ENCODE results near the gene DOC2A. TPM values are rescaled to one million over a fixed set of nuclear protein-coding genes. Genes with fewer than 3 reads are reported as not detected.

Gene DOC2A
- total and polyA plus RNA-seq, 9 of the 15 experiments (the other 6 are each of a cell fraction or from before 2014, with no cell fraction given) = 0.03 to 0.38 (median 0.28) TPM; not detected in 1

- Histone ChIP-seq H3K36me3 (ENCODE audit: control insufficient read depth, insufficient read depth, low read length) (peaks cover 100% of the 10 kb centered on the region), H3K9ac (ENCODE audit: insufficient read depth in 1 of 2, low read depth in 2 of 2, low read length in 2 of 2) (no peak overlapping the region), H3K4me3 (no peak overlapping the region), H3K27ac (ENCODE audit: extremely low read depth, low read depth, low read length) (no peak overlapping the region), H3K4me2 (ENCODE audit: insufficient read depth, low read length) (no peak overlapping the region), H4K20me1 (replicated peaks; ENCODE audit: control insufficient read depth, insufficient read depth, low read length) (0 out of 2 replicates have a peak, but pooled peaks cover 2% of the 10 kb centered on the region), H3K9me3 (replicated peaks; ENCODE audit: control insufficient read depth, insufficient read depth, low read depth, low read length) (no peaks in the 10 kb centered on the region), H3K9me1 (ENCODE audit: control insufficient read depth, insufficient read depth, low read length) (no peaks in the 10 kb centered on the region), H3K79me2 (ENCODE audit: control insufficient read depth, insufficient read depth, low read length) (no peaks in the 10 kb centered on the region), H3K27me3 (ENCODE audit: control insufficient read depth in 2 of 2, insufficient read depth in 2 of 2, low read length in 2 of 2) (no peaks in the 10 kb centered on the region), H2AFZ (ENCODE audit: low read depth, low read length) (no peak overlapping the region), H3K4me1 (replicated peaks in 1 of 2; ENCODE audit: control insufficient read depth in 2 of 2, insufficient read depth in 2 of 2, low read length in 2 of 2) (peaks cover 0 to 15% of the 10 kb centered on the region in 2 experiments; a peak in 1 of 5 replicates)
- no peak for ATAC-seq
- intact Hi-C loops (cut with micrococcal nuclease) = no loop called here
- FAIRE-seq = no peak
- in situ Hi-C loops (cut with MboI) = no loop called here
- 93% methylated on average over 5 of the region's 6 CpGs for WGBS (ENCODE audit: insufficient coverage, low coverage, missing lambda C conversion rate)
- no peak for TF ChIP-seq SMARCE1 (IDR thresholded peaks at IDR 0.05)
- TF ChIP-seq RBFOX2 (IDR thresholded peaks at IDR 0.05; ENCODE audit: low read depth, low read length) = 0 out of 2 replicates have a peak, but pooled peaks have one; percentile 19
- ChIA-PET POLR2A (interaction anchor here (0.7 to 2.6 kb wide), 3 partner anchors 10 to 77 kb away, joined by 3 to 22 read pairs (median 3); partner anchors contain the start of gene TAOK2), CTCF (ENCODE audit: low intra/inter-chr PET ratio) (no interaction called here)
- no peak for DNase-seq (ENCODE audit: extremely low read depth in 1 of 4, low spot score in 3 of 4)
- no TSS peak for BruUV-seq (replicated peaks)
Measured at GRCh38 chr16:29984137-29984763, 26.6 kb downstream of the DOC2A start.

DNA sequence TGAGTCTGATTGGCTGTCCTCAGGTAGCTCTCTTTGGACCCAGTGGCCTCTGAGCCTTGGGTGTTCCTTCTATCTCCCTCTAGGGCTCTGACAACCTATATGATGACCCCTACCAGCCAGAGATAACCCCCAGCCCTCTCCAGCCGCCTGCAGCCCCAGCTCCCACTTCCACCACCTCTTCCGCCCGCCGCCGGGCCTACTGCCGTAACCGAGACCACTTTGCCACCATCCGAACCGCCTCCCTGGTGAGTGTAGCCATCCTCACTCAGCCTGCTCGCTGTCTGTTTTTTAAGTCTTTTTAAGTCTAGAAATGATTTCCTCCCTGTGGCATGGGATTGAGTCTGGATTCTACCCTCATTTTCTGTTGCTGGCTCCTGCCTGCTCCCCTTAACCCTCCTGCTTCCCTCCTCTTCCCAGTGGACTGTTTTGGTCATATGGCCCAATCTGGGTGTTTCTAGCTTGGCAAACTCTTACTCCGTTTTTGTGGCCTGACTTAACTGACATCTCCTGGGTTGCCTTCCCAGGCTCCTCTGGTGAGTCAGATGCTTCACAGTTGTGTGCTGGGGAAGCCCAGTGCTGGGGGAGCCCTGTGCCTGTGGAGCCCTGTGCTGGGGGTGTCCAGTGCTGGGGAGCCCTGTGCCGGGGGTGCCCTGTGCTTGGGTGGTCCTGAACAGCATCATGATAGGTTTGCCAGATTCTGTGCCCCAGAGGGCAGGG lies 27.2 kb downstream of the DOC2A start:
- H3K9ac ChIP-seq (ENCODE audit: insufficient read depth in 1 of 2, low read depth in 2 of 2, low read length in 2 of 2) = no peak overlapping the region
- DNase-seq (ENCODE audit: extremely low read depth in 1 of 4, low spot score in 3 of 4) = no peak
- H3K27ac ChIP-seq (ENCODE audit: extremely low read depth, low read depth, low read length) = no peak overlapping the region
- ChIA-PET CTCF (ENCODE audit: low intra/inter-chr PET ratio) (no interaction called here), POLR2A (interaction anchor here (0.6 to 2.5 kb wide), 4 partner anchors 10 to 76 kb away, joined by 3 to 6 read pairs (median 3); no protein-coding TSS in a partner anchor)
- no peak overlapping the region for H2AFZ ChIP-seq (ENCODE audit: low read depth, low read length)
- no peak overlapping the region for H3K4me2 ChIP-seq (ENCODE audit: insufficient read depth, low read length)
- H3K4me1 ChIP-seq (replicated peaks in 1 of 2; ENCODE audit: control insufficient read depth in 2 of 2, insufficient read depth in 2 of 2, low read length in 2 of 2) = peaks cover 0 to 12% of the 10 kb centered on the region in 2 experiments; a peak in 1 of 5 replicates
- no peaks in the 10 kb centered on the region for H3K9me1 ChIP-seq (ENCODE audit: control insufficient read depth, insufficient read depth, low read length)
- intact Hi-C loops (cut with micrococcal nuclease) (no loop called here), in situ Hi-C loops (cut with MboI) (no loop called here)
- FAIRE-seq = no peak
- no peak for ATAC-seq
- H3K4me3 ChIP-seq = no peak overlapping the region
- BruUV-seq (replicated peaks) = no TSS peak
- 0 out of 2 replicates have a peak, but pooled peaks cover 2% of the 10 kb centered on the region for H4K20me1 ChIP-seq (replicated peaks; ENCODE audit: control insufficient read depth, insufficient read depth, low read length)
- no peak for TF ChIP-seq RCOR1 (IDR thresholded peaks at IDR 0.05; ENCODE audit: borderline replicate concordance in 1 of 2, low read depth in 2 of 2, low read length in 2 of 2)
- TF ChIP-seq ZC3H4 (CRISPR knock-in tag; IDR thresholded peaks at IDR 0.05; ENCODE audit: borderline replicate concordance) = no peak
- no peak for TF ChIP-seq TGIF2 (CRISPR knock-in tag; IDR thresholded peaks at IDR 0.05)
- TF ChIP-seq, protein P1, sequence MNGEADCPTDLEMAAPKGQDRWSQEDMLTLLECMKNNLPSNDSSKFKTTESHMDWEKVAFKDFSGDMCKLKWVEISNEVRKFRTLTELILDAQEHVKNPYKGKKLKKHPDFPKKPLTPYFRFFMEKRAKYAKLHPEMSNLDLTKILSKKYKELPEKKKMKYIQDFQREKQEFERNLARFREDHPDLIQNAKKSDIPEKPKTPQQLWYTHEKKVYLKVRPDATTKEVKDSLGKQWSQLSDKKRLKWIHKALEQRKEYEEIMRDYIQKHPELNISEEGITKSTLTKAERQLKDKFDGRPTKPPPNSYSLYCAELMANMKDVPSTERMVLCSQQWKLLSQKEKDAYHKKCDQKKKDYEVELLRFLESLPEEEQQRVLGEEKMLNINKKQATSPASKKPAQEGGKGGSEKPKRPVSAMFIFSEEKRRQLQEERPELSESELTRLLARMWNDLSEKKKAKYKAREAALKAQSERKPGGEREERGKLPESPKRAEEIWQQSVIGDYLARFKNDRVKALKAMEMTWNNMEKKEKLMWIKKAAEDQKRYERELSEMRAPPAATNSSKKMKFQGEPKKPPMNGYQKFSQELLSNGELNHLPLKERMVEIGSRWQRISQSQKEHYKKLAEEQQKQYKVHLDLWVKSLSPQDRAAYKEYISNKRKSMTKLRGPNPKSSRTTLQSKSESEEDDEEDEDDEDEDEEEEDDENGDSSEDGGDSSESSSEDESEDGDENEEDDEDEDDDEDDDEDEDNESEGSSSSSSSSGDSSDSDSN (IDR thresholded peaks at IDR 0.05; ENCODE audit: borderline replicate concordance in 1 of 2, low read depth in 2 of 2, low read length in 2 of 2) = no peak
- no peak for TF ChIP-seq ELF4 (CRISPR knock-in tag; IDR thresholded peaks at IDR 0.05)
- no peak for TF ChIP-seq MIER1 (IDR thresholded peaks at IDR 0.05; ENCODE audit: low read depth)
- TF ChIP-seq CBX8 (IDR thresholded peaks at IDR 0.05; ENCODE audit: borderline replicate concordance, extremely low read depth, low read depth, low read length, poor library complexity, severe bottlenecking) = no peak
- H3K79me2 ChIP-seq (ENCODE audit: control insufficient read depth, insufficient read depth, low read length) = no peaks in the 10 kb centered on the region
- no peaks in the 10 kb centered on the region for H3K9me3 ChIP-seq (replicated peaks; ENCODE audit: control insufficient read depth, insufficient read depth, low read depth, low read length)
- WGBS (ENCODE audit: insufficient coverage, low coverage, missing lambda C conversion rate) = 92% methylated on average over 12 of the region's 12 CpGs
- peaks cover 100% of the 10 kb centered on the region for H3K36me3 ChIP-seq (ENCODE audit: control insufficient read depth, insufficient read depth, low read length)
- H3K27me3 ChIP-seq (ENCODE audit: control insufficient read depth in 2 of 2, insufficient read depth in 2 of 2, low read length in 2 of 2) = no peaks in the 10 kb centered on the region
